ENCODE data around the gene SLC30A2.

- no peak for TF ChIP-seq TAF1 (IDR thresholded peaks at IDR 0.05; ENCODE audit: borderline replicate concordance, low read depth, low read length)
- TF ChIP-seq ELK1 (IDR thresholded peaks at IDR 0.05; ENCODE audit: low read depth, low read length) = no peak
- TF ChIP-seq PML (IDR thresholded peaks at IDR 0.05; ENCODE audit: low read length) = no peak
- no peak for TF ChIP-seq RBBP5 (conservative IDR thresholded peaks at IDR 0.05)
- TF ChIP-seq EZH2 (IDR thresholded peaks at IDR 0.05; ENCODE audit: borderline replicate concordance, control insufficient read depth, low read depth, low read length) = no peak
- no peak for TF ChIP-seq CHD2 (IDR thresholded peaks at IDR 0.05; ENCODE audit: borderline replicate concordance, low read depth, low read length)
- no peak for TF ChIP-seq RELA (IDR thresholded peaks at IDR 0.05; ENCODE audit: borderline replicate concordance, partially characterized antibody)
- no peak for TF ChIP-seq FOXK2 (IDR thresholded peaks at IDR 0.05)
- TF ChIP-seq CTCF (IDR thresholded peaks at IDR 0.05 in 2 of 3, conservative IDR thresholded peaks at IDR 0.05 in 1 of 3; ENCODE audit: control insufficient read depth in 2 of 3, extremely low read depth in 1 of 3, insufficient read depth in 1 of 3, low read depth in 3 of 3, low read length in 3 of 3) = no peak
- TF ChIP-seq CBX3 (IDR thresholded peaks at IDR 0.05; ENCODE audit: borderline replicate concordance, low read depth) = no peak
- TF ChIP-seq SPI1 (IDR thresholded peaks at IDR 0.05; ENCODE audit: borderline replicate concordance, insufficient read depth, low read depth, low read length) = no peak
These were observed 35.1 kb downstream of the SLC30A2 start for GRCh38 chr1:26010825-26011224.
